ENCODE results near the gene CHIT1. TPM values are rescaled to one million over a fixed set of nuclear protein-coding genes. Genes with fewer than 3 reads are reported as not detected.

The CHIT1 gene
- total and polyA plus RNA-seq, 4 donors: 0.55 to 3.3 (median 0.74) TPM

- Histone ChIP-seq H3K27me3 (ENCODE audit: control insufficient read depth, insufficient read depth, low read length) (no peaks in the 10 kb centered on the region), H3K4me3 (ENCODE audit: low read depth, low read length) (no peak overlapping the region), H3K9me3 (ENCODE audit: control insufficient read depth, insufficient read depth, low read length) (no peaks in the 10 kb centered on the region), H3K36me3 (ENCODE audit: control insufficient read depth, insufficient read depth, low read length) (peaks cover 57% of the 10 kb centered on the region), H3K27ac (ENCODE audit: low read depth, low read length) (no peak overlapping the region), H3K4me1 (ENCODE audit: control insufficient read depth, insufficient read depth, low read length) (no peaks in the 10 kb centered on the region)
- 85% methylated on average over 14 of the region's 23 CpGs for WGBS (ENCODE audit: insufficient coverage)
- no peak for DNase-seq (ENCODE audit: low read depth in 4 of 6, low spot score in 6 of 6)
Measured at GRCh38 chr1:203167026-203167912, 62.2 kb downstream of the CHIT1 start.

- no peak overlapping the region for H3K4me3 ChIP-seq (ENCODE audit: low read depth, low read length)
- H3K27me3 ChIP-seq (ENCODE audit: control insufficient read depth, insufficient read depth, low read length): no peaks in the 10 kb centered on the region
- H3K9me3 ChIP-seq (ENCODE audit: control insufficient read depth, insufficient read depth, low read length): no peaks in the 10 kb centered on the region
- no peaks in the 10 kb centered on the region for H3K4me1 ChIP-seq (ENCODE audit: control insufficient read depth, insufficient read depth, low read length)
- DNase-seq (ENCODE audit: low read depth in 4 of 6, low spot score in 6 of 6): no peak
- WGBS (ENCODE audit: insufficient coverage): 75% methylated on average over 13 of the region's 14 CpGs
- H3K27ac ChIP-seq (ENCODE audit: low read depth, low read length): no peak overlapping the region
- H3K36me3 ChIP-seq (ENCODE audit: control insufficient read depth, insufficient read depth, low read length): peaks cover 62% of the 10 kb centered on the region
Measured at GRCh38 chr1:203166192-203166940, 63.1 kb downstream of the CHIT1 start.

Other genes with a start within 250 kb of the CHIT1 start
- 10 to 100 TPM; 76.6 to 85.3 TPM for gene TMEM183A, start 222.3 kb downstream of the CHIT1 start, total RNA-seq
- gene TMEM183A, start 222.3 kb downstream of the CHIT1 start, polyA plus RNA-seq (ENCODE audit: insufficient read length in 2 of 2): 10 to 100 TPM; 76.6 to 90.5 TPM
- gene PPFIA4, start 203.2 kb downstream of the CHIT1 start, total RNA-seq: 10 to 100 TPM; 11.5 to 18.9 TPM
- 10 to 100 TPM; 39.4 to 51.0 TPM for gene PPFIA4, start 203.2 kb downstream of the CHIT1 start, polyA plus RNA-seq (ENCODE audit: insufficient read length in 2 of 2)
- under 1 TPM in 1 of 2 donors, not detected in 1; 0.11 TPM for gene MYOG, start 143.7 kb downstream of the CHIT1 start, total RNA-seq
- under 1 TPM; 0.29 to 0.69 TPM for gene MYOG, start 143.7 kb downstream of the CHIT1 start, polyA plus RNA-seq (ENCODE audit: insufficient read length in 2 of 2)
- 10 to 100 TPM in 1 of 2 donors, 1 to 10 TPM in 1; 3.1 to 11.7 TPM for gene ADORA1, start 101.9 kb downstream of the CHIT1 start, total RNA-seq
- gene ADORA1, start 101.9 kb downstream of the CHIT1 start, polyA plus RNA-seq (ENCODE audit: insufficient read length in 2 of 2): 10 to 100 TPM; 28.8 to 29.7 TPM
- gene MYBPH, start 53.8 kb downstream of the CHIT1 start, total RNA-seq: under 1 TPM in 1 of 2 donors, not detected in 1; 0.06 TPM
- under 1 TPM; 0.24 to 0.35 TPM for gene MYBPH, start 53.8 kb downstream of the CHIT1 start, polyA plus RNA-seq (ENCODE audit: insufficient read length in 2 of 2)
- 10 to 100 TPM in 1 of 2 donors, 1 to 10 TPM in 1; 1.1 to 14.2 TPM for gene CHI3L1, start 43.0 kb downstream of the CHIT1 start, total RNA-seq
- 1 to 10 TPM; 1.7 to 2.0 TPM for gene CHI3L1, start 43.0 kb downstream of the CHIT1 start, polyA plus RNA-seq (ENCODE audit: insufficient read length in 2 of 2)
- gene BTG2, start 75.8 kb upstream of the CHIT1 start, total RNA-seq: 10 to 100 TPM; 37.1 to 39.1 TPM
- gene BTG2, start 75.8 kb upstream of the CHIT1 start, polyA plus RNA-seq (ENCODE audit: insufficient read length in 2 of 2): 10 to 100 TPM; 28.4 to 39.5 TPM
- 100 to 1,000 TPM in 1 of 2 donors, 10 to 100 TPM in 1; 93.3 to 140 TPM for gene FMOD, start 121.4 kb upstream of the CHIT1 start, total RNA-seq
- 10 to 100 TPM; 21.8 to 70.1 TPM for gene FMOD, start 121.4 kb upstream of the CHIT1 start, polyA plus RNA-seq (ENCODE audit: insufficient read length in 2 of 2)
- gene PRELP, start 246.1 kb upstream of the CHIT1 start, total RNA-seq: 1 to 10 TPM; 3.7 to 4.4 TPM
- 1 to 10 TPM; 3.4 to 8.0 TPM for gene PRELP, start 246.1 kb upstream of the CHIT1 start, polyA plus RNA-seq (ENCODE audit: insufficient read length in 2 of 2)